ENCODE data around the gene VTI1B. TPM values are rescaled to one million over a fixed set of nuclear protein-coding genes. Genes with fewer than 3 reads are reported as not detected.

The VTI1B gene
- total RNA-seq, 4 donors from 2014 or later = 39.9 to 52.6 (median 47.4) TPM

DNA sequence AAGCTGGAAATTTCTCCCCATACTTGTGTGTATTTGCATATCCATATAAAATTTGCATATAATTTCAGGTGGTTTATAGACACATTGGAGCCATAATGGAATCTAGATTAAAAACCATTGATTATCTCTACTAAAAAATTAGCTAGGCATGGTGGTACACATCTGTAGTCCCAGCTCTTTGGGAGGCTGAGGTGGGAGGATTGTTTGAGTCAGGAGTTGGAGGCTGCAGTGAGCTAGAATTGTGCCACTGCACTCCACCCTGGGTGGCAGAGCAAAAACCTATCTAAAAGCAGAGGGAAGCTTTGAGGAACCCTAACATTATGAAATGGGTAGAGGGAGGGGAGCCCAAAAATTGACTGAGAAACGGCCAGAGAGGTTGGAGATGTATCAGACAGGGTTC, 23.7 kb upstream of the VTI1B start:
- no peak for TF ChIP-seq POLR2A (IDR thresholded peaks at IDR 0.05)
- TF ChIP-seq, protein P1, sequence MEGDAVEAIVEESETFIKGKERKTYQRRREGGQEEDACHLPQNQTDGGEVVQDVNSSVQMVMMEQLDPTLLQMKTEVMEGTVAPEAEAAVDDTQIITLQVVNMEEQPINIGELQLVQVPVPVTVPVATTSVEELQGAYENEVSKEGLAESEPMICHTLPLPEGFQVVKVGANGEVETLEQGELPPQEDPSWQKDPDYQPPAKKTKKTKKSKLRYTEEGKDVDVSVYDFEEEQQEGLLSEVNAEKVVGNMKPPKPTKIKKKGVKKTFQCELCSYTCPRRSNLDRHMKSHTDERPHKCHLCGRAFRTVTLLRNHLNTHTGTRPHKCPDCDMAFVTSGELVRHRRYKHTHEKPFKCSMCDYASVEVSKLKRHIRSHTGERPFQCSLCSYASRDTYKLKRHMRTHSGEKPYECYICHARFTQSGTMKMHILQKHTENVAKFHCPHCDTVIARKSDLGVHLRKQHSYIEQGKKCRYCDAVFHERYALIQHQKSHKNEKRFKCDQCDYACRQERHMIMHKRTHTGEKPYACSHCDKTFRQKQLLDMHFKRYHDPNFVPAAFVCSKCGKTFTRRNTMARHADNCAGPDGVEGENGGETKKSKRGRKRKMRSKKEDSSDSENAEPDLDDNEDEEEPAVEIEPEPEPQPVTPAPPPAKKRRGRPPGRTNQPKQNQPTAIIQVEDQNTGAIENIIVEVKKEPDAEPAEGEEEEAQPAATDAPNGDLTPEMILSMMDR (IDR thresholded peaks at IDR 0.05) = no peak
- no peak for DNase-seq (ENCODE audit: low spot score in 2 of 2)
- intact Hi-C loops (cut with DNase I; ENCODE audit: low total_unique reads) = no loop called here
- WGBS, 2 donors = 64 to 87% methylated on average over 1 of the region's 1 CpG
- H3K4me3 ChIP-seq (ENCODE audit: low read depth, poor library complexity, severe bottlenecking) = no peak overlapping the region

DNA sequence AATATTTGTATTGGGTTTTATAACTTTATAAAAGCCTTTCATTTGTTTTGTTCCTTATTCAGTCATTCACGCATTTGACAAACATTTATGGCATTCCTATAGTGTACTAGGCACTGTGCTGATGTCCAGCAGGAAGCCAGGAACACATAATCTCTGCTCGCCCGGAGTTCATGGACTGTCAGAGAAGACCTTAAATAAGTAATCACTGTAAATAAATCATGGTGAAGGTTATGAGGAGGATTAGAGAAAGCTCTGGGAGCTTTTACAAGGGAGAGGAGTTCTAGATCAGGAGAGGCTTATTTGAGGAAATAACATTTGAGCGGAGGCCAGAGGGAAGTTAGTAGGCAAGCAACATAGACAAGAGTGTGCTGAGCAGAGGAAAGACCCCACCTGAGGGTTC, 22.6 kb upstream of the VTI1B start:
- H3K4me3 ChIP-seq (ENCODE audit: low read depth, poor library complexity, severe bottlenecking) = no peak overlapping the region
- intact Hi-C loops (cut with DNase I; ENCODE audit: low total_unique reads) = no loop called here
- DNase-seq (ENCODE audit: low spot score in 2 of 2) = no peak
- WGBS, 2 donors = 79 to 80% methylated on average over 4 of the region's 4 CpGs
- TF ChIP-seq, protein P1 (IDR thresholded peaks at IDR 0.05) = no peak
- TF ChIP-seq POLR2A (IDR thresholded peaks at IDR 0.05) = no peak

DNA sequence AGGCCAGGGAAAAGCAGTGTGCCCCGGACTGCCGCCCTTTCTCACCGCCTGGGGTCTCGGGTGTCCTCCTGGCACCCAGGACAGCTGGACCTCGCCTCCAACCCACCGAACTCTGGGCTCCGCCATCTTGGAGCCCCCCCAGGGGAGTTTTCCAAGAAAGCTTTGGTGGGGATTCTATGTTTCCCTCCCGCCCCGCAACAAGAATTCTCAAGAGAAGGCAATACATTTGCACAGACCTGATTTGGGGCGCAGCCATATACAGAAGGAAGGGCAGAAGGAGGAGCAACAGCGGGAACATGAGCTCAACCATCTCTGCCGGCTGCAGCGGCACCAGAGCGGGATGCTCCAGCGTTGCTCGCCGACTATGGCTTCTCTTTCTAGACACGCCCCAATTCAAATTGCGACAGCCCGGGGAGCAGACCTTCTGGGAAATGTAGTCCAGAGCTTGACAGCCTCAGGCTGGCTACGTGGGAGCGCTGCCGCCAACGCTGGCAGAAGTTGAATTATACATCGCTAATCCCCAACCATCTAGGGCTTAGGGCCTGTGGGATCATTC, 21.0 kb upstream of the VTI1B start, which contains the start of gene RDH11:
Gene RDH11 (minus strand): TSS at position 371 of the 556 bp plus-strand sequence. CDS start 61 bp downstream, at position 310.
- peak; percentile 85 to 96 for DNase-seq (ENCODE audit: low spot score in 2 of 2)
- TF ChIP-seq, protein P1 (IDR thresholded peaks at IDR 0.05) = no peak
- no peak for TF ChIP-seq POLR2A (IDR thresholded peaks at IDR 0.05)
- H3K4me3 ChIP-seq (ENCODE audit: low read depth, poor library complexity, severe bottlenecking) = peak within 1 kb of the TSS; percentile 53
- intact Hi-C loops (cut with DNase I; ENCODE audit: low total_unique reads) = no loop called here
- WGBS, 2 donors = 0% methylated on average over 25 of the region's 25 CpGs

DNA sequence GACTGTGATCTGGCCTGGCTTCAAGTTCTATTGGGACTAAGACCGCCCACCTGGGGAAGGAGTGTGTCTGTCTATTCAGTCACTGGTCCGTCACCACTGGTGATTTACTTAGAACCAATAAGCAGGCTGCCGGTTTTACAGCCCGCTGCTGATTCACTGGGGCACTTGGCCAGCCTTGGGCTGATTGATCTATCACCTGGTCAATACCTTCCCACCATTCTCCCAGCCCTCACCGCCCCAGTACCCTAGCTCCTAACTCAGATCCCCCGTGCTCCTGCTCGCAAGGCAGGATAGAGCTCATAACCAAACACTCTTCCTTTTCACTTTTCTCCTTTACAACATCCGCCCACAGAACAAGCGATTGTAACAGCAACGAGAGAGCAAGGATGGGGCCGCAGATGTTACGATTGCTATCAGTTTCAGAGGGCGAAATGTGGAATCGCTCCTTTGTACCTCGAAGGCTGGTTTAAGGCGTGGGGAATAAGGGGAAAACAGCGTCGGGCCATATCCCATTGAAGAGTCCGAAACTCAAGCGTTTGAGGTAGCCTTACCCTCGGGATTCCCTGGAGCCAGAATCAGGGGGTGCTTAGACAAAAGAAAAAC, 20.5 kb upstream of the VTI1B start:
- peak in 1 of 2 donors; percentile 51 for DNase-seq (ENCODE audit: low spot score in 2 of 2)
- intact Hi-C loops (cut with DNase I; ENCODE audit: low total_unique reads) = no loop called here
- H3K4me3 ChIP-seq (ENCODE audit: low read depth, poor library complexity, severe bottlenecking) = peak overlapping the region; percentile 53
- 2 to 4% methylated on average over 21 of the region's 21 CpGs for WGBS, 2 donors
- TF ChIP-seq, protein P1 (IDR thresholded peaks at IDR 0.05) = no peak
- no peak for TF ChIP-seq POLR2A (IDR thresholded peaks at IDR 0.05)

DNA sequence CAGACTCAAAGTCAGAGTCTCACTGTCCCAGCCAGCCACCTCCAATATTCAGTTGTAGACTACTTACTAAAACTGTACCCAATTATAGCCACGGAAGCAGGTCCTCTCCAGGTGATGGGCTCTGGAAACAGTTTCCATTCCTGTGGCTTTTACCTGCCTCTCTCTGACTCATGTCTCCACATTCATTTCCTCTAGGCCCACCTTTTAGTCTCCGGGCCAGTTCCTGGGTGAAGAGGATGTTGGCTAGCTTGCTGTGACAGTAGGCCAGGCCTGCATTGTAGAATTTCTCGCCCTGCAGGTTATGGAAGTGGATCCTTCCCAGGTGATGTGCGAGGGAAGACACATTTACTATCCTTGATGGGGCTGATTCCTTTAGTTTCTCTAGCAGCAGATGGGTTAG, 15.6 kb upstream of the VTI1B start:
- 92 to 94% methylated on average over 4 of the region's 4 CpGs for WGBS, 2 donors
- H3K4me3 ChIP-seq (ENCODE audit: low read depth, poor library complexity, severe bottlenecking) = no peak overlapping the region
- intact Hi-C loops (cut with DNase I; ENCODE audit: low total_unique reads) = no loop called here

More for the DNA sequence above, 15.6 kb upstream of the VTI1B start:
- no peak for DNase-seq (ENCODE audit: low spot score in 2 of 2)
- TF ChIP-seq POLR2A (IDR thresholded peaks at IDR 0.05) = no peak
- TF ChIP-seq, protein P1 (IDR thresholded peaks at IDR 0.05) = no peak
